Fibroblast of lung (primary cell): ENCODE measurements around the gene COTL1.

Experiments used
- EZH2 ChIP-seq: IDR thresholded peaks from 2 replicates; pipeline ENCODE4 v1.5.1; 2012; ENCODE audit warnings: low read length, control low read depth, mild to moderate bottlenecking; ENCODE audit errors: missing control alignments
- TF ChIP-seq, protein P1 (sequence below), 2 donors: IDR thresholded peaks in 1 of 2; conservative IDR thresholded peaks in 1 of 2; 1 replicate in 1 of 2; 2 replicates in 1 of 2; pipeline ENCODE4 v1.5.1; 2011 to 2012; ENCODE audit warnings: low read length in 2 of 2, control low read depth in 1 of 2, inconsistent platforms in 1 of 2, low read depth in 1 of 2, mild to moderate bottlenecking in 1 of 2

DNA sequence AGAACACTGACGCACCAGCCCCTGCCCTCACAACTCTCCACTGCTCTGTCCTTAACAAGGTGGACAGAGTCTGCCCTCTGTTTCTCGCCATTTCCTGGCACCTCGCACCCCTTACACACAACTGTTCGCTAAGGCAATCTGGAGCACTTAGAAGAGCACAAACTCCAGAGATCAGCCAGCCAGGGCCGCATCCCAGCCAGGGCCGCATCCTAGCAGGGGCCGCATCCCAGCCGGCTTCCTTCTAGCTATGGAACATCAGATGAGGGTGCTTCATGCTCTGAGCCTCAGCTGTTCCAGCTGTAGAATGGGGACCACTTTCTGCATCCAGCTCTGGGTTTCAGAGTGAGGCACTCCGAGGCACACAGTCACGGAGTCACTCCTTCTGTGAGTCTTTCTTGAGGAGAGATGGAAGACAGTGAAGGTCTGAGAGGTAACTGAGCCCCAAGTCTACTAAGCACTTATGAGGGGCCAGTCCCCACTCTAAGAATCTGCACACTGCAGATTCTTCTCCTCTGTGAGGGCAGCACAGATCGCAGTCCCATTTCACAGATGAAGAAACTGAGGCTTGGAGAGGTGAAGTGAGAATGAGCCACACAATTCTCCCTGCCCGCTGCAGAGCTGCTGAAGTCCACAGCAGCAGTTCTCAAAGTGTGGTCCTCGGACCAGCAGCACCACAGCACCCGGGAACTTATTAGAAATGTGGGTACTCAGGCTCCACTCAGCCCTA lies 20.9 kb downstream of the COTL1 start:
- TF ChIP-seq, protein P1, sequence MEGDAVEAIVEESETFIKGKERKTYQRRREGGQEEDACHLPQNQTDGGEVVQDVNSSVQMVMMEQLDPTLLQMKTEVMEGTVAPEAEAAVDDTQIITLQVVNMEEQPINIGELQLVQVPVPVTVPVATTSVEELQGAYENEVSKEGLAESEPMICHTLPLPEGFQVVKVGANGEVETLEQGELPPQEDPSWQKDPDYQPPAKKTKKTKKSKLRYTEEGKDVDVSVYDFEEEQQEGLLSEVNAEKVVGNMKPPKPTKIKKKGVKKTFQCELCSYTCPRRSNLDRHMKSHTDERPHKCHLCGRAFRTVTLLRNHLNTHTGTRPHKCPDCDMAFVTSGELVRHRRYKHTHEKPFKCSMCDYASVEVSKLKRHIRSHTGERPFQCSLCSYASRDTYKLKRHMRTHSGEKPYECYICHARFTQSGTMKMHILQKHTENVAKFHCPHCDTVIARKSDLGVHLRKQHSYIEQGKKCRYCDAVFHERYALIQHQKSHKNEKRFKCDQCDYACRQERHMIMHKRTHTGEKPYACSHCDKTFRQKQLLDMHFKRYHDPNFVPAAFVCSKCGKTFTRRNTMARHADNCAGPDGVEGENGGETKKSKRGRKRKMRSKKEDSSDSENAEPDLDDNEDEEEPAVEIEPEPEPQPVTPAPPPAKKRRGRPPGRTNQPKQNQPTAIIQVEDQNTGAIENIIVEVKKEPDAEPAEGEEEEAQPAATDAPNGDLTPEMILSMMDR (conservative IDR thresholded peaks at IDR 0.05 in 1 of 2, IDR thresholded peaks at IDR 0.05 in 1 of 2; ENCODE audit: low read depth in 1 of 2, low read length in 2 of 2) = no peak
- no peak for TF ChIP-seq EZH2
